Left lung (tissue), 10 donors: ENCODE measurements around the gene FBXL12. TPM values are rescaled to one million over a fixed set of nuclear protein-coding genes. Genes with fewer than 3 reads are reported as not detected.

Source experiments
- ATAC-seq: fragments of 200-7000 bp; cut with Tn5 transposase; one replicate; pipeline ENCODE4 v1.9.1; 2020; ENCODE audit warnings: moderate library complexity
- DNase-seq, 4 donors: peaks; one replicate each; pipeline ENCODE4 v3.0.0-alpha.2; 2013 to 2020
- H3K27ac ChIP-seq, 2 donors: fragments of 200-600 bp; sonication (generic) in 1 of 2; one replicate each; pipeline versions ENCODE4 v1.5.0 to v1.8.0; 2020 to 2021
- H3K27me3 ChIP-seq, 2 donors: fragments of 200-600 bp; sonication (generic) in 1 of 2; one replicate each; pipeline versions ENCODE4 v1.5.0 to v1.8.0; 2020 to 2021
- H3K36me3 ChIP-seq, 2 donors: fragments of 200-600 bp; sonication (generic) in 1 of 2; one replicate each; pipeline versions ENCODE4 v1.5.0 to v1.8.0; 2020 to 2021
- H3K4me1 ChIP-seq, 2 donors: fragments of 200-600 bp; one replicate each; pipeline ENCODE4 v1.8.0; 2021
- H3K4me3 ChIP-seq, 2 donors: fragments of 200-600 bp; sonication (generic) in 1 of 2; one replicate each; pipeline versions ENCODE4 v1.5.0 to v1.8.0; 2020 to 2021; ENCODE audit warnings: mild to moderate bottlenecking in 1 of 2
- H3K9me3 ChIP-seq, 2 donors: fragments of 200-600 bp; sonication (generic) in 1 of 2; one replicate each; pipeline versions ENCODE4 v1.5.0 to v1.8.0; 2020 to 2021
- CTCF ChIP-seq, 2 donors: fragments of 200-600 bp; sonication (generic) in 1 of 2; IDR thresholded peaks; one replicate each; pipeline versions ENCODE4 v1.5.0 to v1.8.0; 2021; ENCODE audit warnings: antibody characterized with exemption in 2 of 2
- intact Hi-C, 2 donors: fragments of 100-400 bp; cut with DNase I; formaldehyde crosslinking; loops; one replicate each; pipeline versions ENCODE4 v1.11.2 to v1.14.2; 2022
- polyA plus RNA-seq, 6 donors: library from polyadenylated mRNA; unstranded; fragments of 120-200 nt; gene quantifications; one replicate each; pipeline ENCODE4 v1.2.1, GENCODE V29; 2013; ENCODE audit not compliant: insufficient read length in 6 of 6
- total RNA-seq, 2 donors: library from RNA; stranded (reverse); fragmentation: NEBNext Ultra II Directional; extraction: Animal tissue kit (Norgen Biotek cat#: 25700); gene quantifications; one replicate each; pipeline ENCODE4 v1.2.1, GENCODE V29; 2021
- donor health status: DM: no; HTN: yes; CAD: no.
- donor health status: DM: no; HTN: no; CAD: no.

The FBXL12 gene
- total and polyA plus RNA-seq, 8 donors, result 22.3 to 40.5 (median 33.9) TPM

GRCh38 chr19:9857076-9857721 lies 38.3 kb upstream of the FBXL12 start:
- ATAC-seq, result no peak
- intact Hi-C loops, result no loop called here
- H3K27ac ChIP-seq, result no peak overlapping the region

GRCh38 chr19:9856609-9857008 lies 37.7 kb upstream of the FBXL12 start:
- H3K4me1 ChIP-seq, result peaks cover 0 to 8% of the 10 kb centered on the region in 2 donors
- no peak overlapping the region for H3K4me3 ChIP-seq
- H3K27me3 ChIP-seq, result no peaks in the 10 kb centered on the region
- intact Hi-C loops, result no loop called here
- no peak for ATAC-seq
- H3K27ac ChIP-seq, result no peak overlapping the region
- no peak for DNase-seq
- no peaks in the 10 kb centered on the region for H3K9me3 ChIP-seq
- no peak for TF ChIP-seq CTCF (IDR thresholded peaks at IDR 0.05)
- H3K36me3 ChIP-seq, result peaks cover 0 to 7% of the 10 kb centered on the region in 2 donors

More at GRCh38 chr19:9857076-9857721, 38.3 kb upstream of the FBXL12 start:
- TF ChIP-seq CTCF (IDR thresholded peaks at IDR 0.05), result no peak
- H3K4me3 ChIP-seq, result no peak overlapping the region
- H3K27me3 ChIP-seq, result no peaks in the 10 kb centered on the region
- H3K9me3 ChIP-seq, result no peaks in the 10 kb centered on the region
- DNase-seq, result no peak
- peaks cover 0 to 8% of the 10 kb centered on the region in 2 donors for H3K4me1 ChIP-seq
- peaks cover 0 to 1% of the 10 kb centered on the region in 2 donors for H3K36me3 ChIP-seq

- no peaks in the 10 kb centered on the region for H3K27me3 ChIP-seq
- peaks cover 0 to 8% of the 10 kb centered on the region in 2 donors for H3K4me1 ChIP-seq
- ATAC-seq, result no peak
- DNase-seq, result no peak
- H3K9me3 ChIP-seq, result no peaks in the 10 kb centered on the region
- no peak overlapping the region for H3K4me3 ChIP-seq
- peaks cover 0 to 19% of the 10 kb centered on the region in 2 donors for H3K36me3 ChIP-seq
- intact Hi-C loops, result no loop called here
- H3K27ac ChIP-seq, result no peak overlapping the region
- TF ChIP-seq CTCF (IDR thresholded peaks at IDR 0.05), result no peak
These were observed 35.5 kb upstream of the FBXL12 start for GRCh38 chr19:9854282-9854846.

GRCh38 chr19:9850235-9850959 lies 31.5 kb upstream of the FBXL12 start:
- Histone ChIP-seq H3K4me3 (no peak overlapping the region), H3K27me3 (no peaks in the 10 kb centered on the region), H3K4me1 (no peaks in the 10 kb centered on the region), H3K9me3 (no peaks in the 10 kb centered on the region), H3K36me3 (peaks cover 0 to 58% of the 10 kb centered on the region in 2 donors), H3K27ac (no peak overlapping the region)
- intact Hi-C loops, result no loop called here
- no peak for ATAC-seq
- DNase-seq, result no peak
- no peak for TF ChIP-seq CTCF (IDR thresholded peaks at IDR 0.05)

- Histone ChIP-seq H3K36me3 (peaks cover 0 to 62% of the 10 kb centered on the region in 2 donors), H3K4me3 (no peak overlapping the region)
- no peak for TF ChIP-seq CTCF (IDR thresholded peaks at IDR 0.05)
These were observed 30.9 kb upstream of the FBXL12 start for GRCh38 chr19:9849791-9850190.

More at GRCh38 chr19:9849791-9850190, 30.9 kb upstream of the FBXL12 start:
- ATAC-seq (no peak), DNase-seq (no peak)
- Histone ChIP-seq H3K27ac (no peak overlapping the region), H3K27me3 (no peaks in the 10 kb centered on the region), H3K4me1 (no peaks in the 10 kb centered on the region), H3K9me3 (no peaks in the 10 kb centered on the region)
- intact Hi-C loops, result no loop called here
